Measurements from ENCODE around the gene ACIN1. TPM values are rescaled to one million over a fixed set of nuclear protein-coding genes. Genes with fewer than 3 reads are reported as not detected.

The ACIN1 gene
- total and polyA plus RNA-seq, 2 of the 13 experiments (the other 11 are each of a cell fraction or from before 2014, with no cell fraction given) = 165 to 183 TPM

GRCh38 chr14:23068789-23069412 lies 26.0 kb downstream of the ACIN1 start (continued):
- no peak for TF ChIP-seq ZNF687 (CRISPR knock-in tag; IDR thresholded peaks at IDR 0.05)
- no peak for TF ChIP-seq HES4 (CRISPR knock-in tag; IDR thresholded peaks at IDR 0.05; ENCODE audit: borderline replicate concordance)
- TF ChIP-seq CAMTA2 (CRISPR knock-in tag; IDR thresholded peaks at IDR 0.05; ENCODE audit: borderline replicate concordance) = no peak
- no peak for TF ChIP-seq FOXP4 (CRISPR knock-in tag; IDR thresholded peaks at IDR 0.05)
- peak; percentile 82 for TF ChIP-seq STAG1 (CRISPR knock-in tag; IDR thresholded peaks at IDR 0.05)
- no peak for TF ChIP-seq PAF1 (CRISPR knock-in tag; IDR thresholded peaks at IDR 0.05)
- no peak for TF ChIP-seq PRDM15 (CRISPR knock-in tag; IDR thresholded peaks at IDR 0.05)
- no peak; the same call in 1 of the 2 replicates for TF ChIP-seq KLF12 (CRISPR knock-in tag; IDR thresholded peaks at IDR 0.05; ENCODE audit: borderline replicate concordance)
- TF ChIP-seq ZNF138 (CRISPR knock-in tag; IDR thresholded peaks at IDR 0.05; ENCODE audit: low read depth) = no peak
- TF ChIP-seq TAF15 (IDR thresholded peaks at IDR 0.05; ENCODE audit: low read depth, low read length, poor library complexity, severe bottlenecking) = no peak
- TF ChIP-seq DMTF1 (CRISPR knock-in tag; IDR thresholded peaks at IDR 0.05) = no peak
- no peak for TF ChIP-seq HIC2 (CRISPR knock-in tag; IDR thresholded peaks at IDR 0.05; ENCODE audit: low read depth)

Data from HepG2 (cell line).